Stimulated activated CD4-positive, alpha-beta T cell treated with anti-CD3 and anti-CD28 coated beads, TNF-alpha, amount 100 ng/mL, for 1 hour (primary cell): ENCODE measurements around the gene GALNT9.
A peak's percentile ranks its signal among the peaks of the same experiment; 100 is the strongest.

ENCODE experiments used
- DNase-seq, 3 donors: peaks; one replicate each; pipeline ENCODE4 v3.0.0-alpha.2; 2020; ENCODE audit warnings: low read depth in 3 of 3, low spot score in 1 of 3

The GALNT9 gene

GRCh38 chr12:132187646-132188450 is 141.5 kb downstream of the GALNT9 start:
- no peak for DNase-seq

GRCh38 chr12:132186857-132187620 is 142.3 kb downstream of the GALNT9 start:
- no peak for DNase-seq

- DNase-seq, result no peak
Observed at GRCh38 chr12:132186208-132186856, 143.1 kb downstream of the GALNT9 start.

GRCh38 chr12:132185705-132186104 is 143.7 kb downstream of the GALNT9 start:
- no peak for DNase-seq

- no peak for DNase-seq
Observed at GRCh38 chr12:132182711-132183365, 146.6 kb downstream of the GALNT9 start.

GRCh38 chr12:132182206-132182710 is 147.1 kb downstream of the GALNT9 start:
- DNase-seq, result no peak

GRCh38 chr12:132181570-132182200 is 147.7 kb downstream of the GALNT9 start:
- DNase-seq, result no peak

- no peak for DNase-seq
Observed at GRCh38 chr12:132180648-132181546, 148.5 kb downstream of the GALNT9 start.

- no peak for DNase-seq
Observed at GRCh38 chr12:132179431-132180362, 149.7 kb downstream of the GALNT9 start.

- DNase-seq, result peak in 1 of 3 donors; percentile 22
Observed at GRCh38 chr12:132178801-132179401, 150.5 kb downstream of the GALNT9 start.

- DNase-seq, result no peak
Observed at GRCh38 chr12:132178316-132178715, 151.1 kb downstream of the GALNT9 start.

- no peak for DNase-seq
Observed at GRCh38 chr12:132176920-132177551, 152.4 kb downstream of the GALNT9 start.

- no peak for DNase-seq
Observed at GRCh38 chr12:132176385-132176919, 152.9 kb downstream of the GALNT9 start.

- DNase-seq, result no peak
Observed at GRCh38 chr12:132175496-132176384, 153.6 kb downstream of the GALNT9 start.

- DNase-seq, result no peak
Observed at GRCh38 chr12:132174839-132175490, 154.4 kb downstream of the GALNT9 start.
